ENCODE data around the gene PLCB1.

DNA sequence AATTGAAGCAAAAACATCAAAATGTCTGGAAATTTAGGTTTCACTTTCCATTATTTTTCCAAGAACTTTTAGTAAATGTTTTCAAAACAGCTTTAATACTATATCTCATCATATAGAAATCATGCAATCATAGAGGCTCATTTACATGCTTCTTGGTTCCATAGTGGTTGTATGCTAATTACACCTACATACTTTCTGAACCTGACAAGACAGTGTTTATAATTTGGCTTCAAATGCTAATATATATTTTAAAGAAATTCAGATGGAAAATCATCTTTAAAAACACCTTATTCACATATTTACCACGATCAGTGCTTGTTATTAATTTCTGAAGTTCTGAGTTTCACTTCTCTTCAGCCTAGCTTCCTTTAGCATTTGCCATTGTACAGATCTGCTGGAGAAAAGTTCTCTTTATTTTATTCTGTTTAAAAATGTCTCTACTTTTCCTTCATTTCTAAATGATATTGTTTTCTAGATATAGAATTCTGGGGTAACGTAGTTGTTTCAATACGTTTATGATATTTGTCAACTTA, 89.9 kb downstream of the PLCB1 start:
- TF ChIP-seq EZH2 (IDR thresholded peaks at IDR 0.05; ENCODE audit: borderline replicate concordance, control insufficient read depth, low read depth, low read length) (no peak), TAF1 (IDR thresholded peaks at IDR 0.05; ENCODE audit: borderline replicate concordance, low read depth, low read length) (no peak), CHD2 (IDR thresholded peaks at IDR 0.05; ENCODE audit: borderline replicate concordance, low read depth, low read length) (no peak), IRF3 (IDR thresholded peaks at IDR 0.05) (no peak), CHD4 (IDR thresholded peaks at IDR 0.05) (no peak), CREB1 (IDR thresholded peaks at IDR 0.05; ENCODE audit: low read depth) (no peak), MXI1 (IDR thresholded peaks at IDR 0.05; ENCODE audit: low read depth, low read length) (no peak), TCF12 (IDR thresholded peaks at IDR 0.05; ENCODE audit: low read depth, low read length) (no peak), CEBPB (IDR thresholded peaks at IDR 0.05; ENCODE audit: borderline replicate concordance in 1 of 2, low read depth in 2 of 2, low read length in 2 of 2) (no peak)
- TF ChIP-seq, protein P1, sequence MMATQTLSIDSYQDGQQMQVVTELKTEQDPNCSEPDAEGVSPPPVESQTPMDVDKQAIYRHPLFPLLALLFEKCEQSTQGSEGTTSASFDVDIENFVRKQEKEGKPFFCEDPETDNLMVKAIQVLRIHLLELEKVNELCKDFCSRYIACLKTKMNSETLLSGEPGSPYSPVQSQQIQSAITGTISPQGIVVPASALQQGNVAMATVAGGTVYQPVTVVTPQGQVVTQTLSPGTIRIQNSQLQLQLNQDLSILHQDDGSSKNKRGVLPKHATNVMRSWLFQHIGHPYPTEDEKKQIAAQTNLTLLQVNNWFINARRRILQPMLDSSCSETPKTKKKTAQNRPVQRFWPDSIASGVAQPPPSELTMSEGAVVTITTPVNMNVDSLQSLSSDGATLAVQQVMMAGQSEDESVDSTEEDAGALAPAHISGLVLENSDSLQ (IDR thresholded peaks at IDR 0.05) = no peak
